Spinal cord (tissue), 10 donors: Measurements from ENCODE around the gene TBX4. TPM values are rescaled to one million over a fixed set of nuclear protein-coding genes. Genes with fewer than 3 reads are reported as not detected.
"Not testable (repeated sequence)": the region's sequence is repeated elsewhere in the genome, so short reads cannot be mapped to it uniquely, and the experiment has no call there.

Source experiments
- DNase-seq, 6 donors: peaks; one replicate each; pipeline versions ENCODE4 v3.0.0 to v3.0.0-alpha.2; 2013 to 2015; ENCODE audit warnings: low spot score in 6 of 6, low read depth in 4 of 6
- H3K27ac ChIP-seq: one replicate; pipeline ENCODE4 v1.5.1; 2013; ENCODE audit warnings: low read depth, low read length, control low read depth
- H3K27me3 ChIP-seq: one replicate; pipeline ENCODE4 v1.6.1; 2013; ENCODE audit warnings: low read length; ENCODE audit not compliant: control insufficient read depth, insufficient read depth
- H3K36me3 ChIP-seq: one replicate; pipeline ENCODE4 v1.6.1; 2013; ENCODE audit warnings: low read length; ENCODE audit not compliant: control insufficient read depth, insufficient read depth
- H3K4me1 ChIP-seq: one replicate; pipeline ENCODE4 v1.6.1; 2013; ENCODE audit warnings: low read length; ENCODE audit not compliant: control insufficient read depth, insufficient read depth
- H3K4me3 ChIP-seq: one replicate; pipeline ENCODE4 v1.5.1; 2013; ENCODE audit warnings: low read depth, low read length, control low read depth
- H3K9me3 ChIP-seq: one replicate; pipeline ENCODE4 v1.6.1; 2013; ENCODE audit warnings: low read length; ENCODE audit not compliant: control insufficient read depth, insufficient read depth
- whole genome bisulfite sequencing: methylation state at CpG from one replicate; pipeline ENCODE4 v1.1.5; 2013; ENCODE audit warnings: missing lambda C conversion rate; ENCODE audit not compliant: insufficient coverage; 5-methylcytosine and 5-hydroxymethylcytosine counted together
- polyA plus RNA-seq, 2 donors: library from polyadenylated mRNA; unstranded; fragments of 120-200 nt; gene quantifications; one replicate each; pipeline ENCODE4 v1.2.1, GENCODE V29; 2013; ENCODE audit not compliant: insufficient read length in 2 of 2
- total RNA-seq, 2 donors: library from RNA; depleted of rRNA in 1 of 2; stranded (reverse); fragments of 120-200 nt in 1 of 2; fragments of >200 nt in 1 of 2; gene quantifications; one replicate each; pipeline versions ENCODE4 v1.2.3 to v1.2.4, GENCODE V29; 2013 to 2014
- donor health status: healthy.

TBX4 gene
- total and polyA plus RNA-seq, 4 donors, result not detected

DNA sequence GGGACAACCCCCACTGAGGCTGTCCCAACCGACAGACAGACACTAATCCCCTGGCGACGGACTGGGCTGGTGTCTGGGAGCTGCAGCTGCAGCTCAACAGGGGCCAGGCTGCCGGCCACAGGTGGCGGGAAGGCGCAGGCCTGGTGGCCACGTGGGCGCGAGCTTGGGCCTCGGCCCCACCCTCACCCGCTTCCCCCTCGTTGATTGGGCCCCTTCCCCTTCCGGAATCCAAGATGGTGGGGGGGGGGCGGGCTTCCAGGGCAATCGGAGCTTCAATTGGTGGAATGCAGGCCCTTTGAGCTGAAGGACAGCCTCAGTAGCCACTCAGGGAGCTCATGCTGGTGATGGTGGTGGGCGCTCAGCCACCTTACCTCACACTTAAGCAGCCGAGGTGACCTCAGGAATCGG is 8.7 kb upstream of the TBX4 start:
- Histone ChIP-seq H3K27me3 (peaks cover 13% of the 10 kb centered on the region), H3K36me3 (no peaks in the 10 kb centered on the region), H3K27ac (no peak overlapping the region), H3K4me3 (no peak overlapping the region), H3K4me1 (no peaks in the 10 kb centered on the region), H3K9me3 (no peaks in the 10 kb centered on the region)
- 70% methylated on average over 9 of the region's 18 CpGs for WGBS
- no peak for DNase-seq

DNA sequence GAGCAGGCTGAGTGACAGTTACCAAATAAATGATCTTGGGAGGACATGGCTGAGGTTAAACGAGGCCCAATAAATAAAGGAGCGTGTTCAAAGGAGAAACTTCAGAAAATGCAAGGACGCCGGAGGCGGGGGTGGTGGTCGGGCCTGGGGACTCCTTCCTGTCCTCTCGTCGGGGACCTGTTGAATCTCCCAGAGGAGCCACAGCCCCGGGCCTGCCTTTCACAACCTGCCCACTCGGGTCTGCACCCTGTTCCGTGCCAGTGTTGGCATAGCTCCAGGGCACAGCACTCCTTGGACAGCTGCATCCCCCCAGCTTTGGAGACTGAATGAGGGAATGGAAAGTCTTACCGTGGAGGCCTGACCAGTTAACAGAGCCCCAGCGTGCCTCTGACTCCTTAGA is 8.1 kb upstream of the TBX4 start:
- 78% methylated on average over 13 of the region's 13 CpGs for WGBS
- peaks cover 16% of the 10 kb centered on the region for H3K27me3 ChIP-seq
- no peaks in the 10 kb centered on the region for H3K9me3 ChIP-seq
- DNase-seq, result no peak
- no peaks in the 10 kb centered on the region for H3K36me3 ChIP-seq
- H3K4me3 ChIP-seq, result no peak overlapping the region
- no peak overlapping the region for H3K27ac ChIP-seq
- H3K4me1 ChIP-seq, result no peaks in the 10 kb centered on the region

DNA sequence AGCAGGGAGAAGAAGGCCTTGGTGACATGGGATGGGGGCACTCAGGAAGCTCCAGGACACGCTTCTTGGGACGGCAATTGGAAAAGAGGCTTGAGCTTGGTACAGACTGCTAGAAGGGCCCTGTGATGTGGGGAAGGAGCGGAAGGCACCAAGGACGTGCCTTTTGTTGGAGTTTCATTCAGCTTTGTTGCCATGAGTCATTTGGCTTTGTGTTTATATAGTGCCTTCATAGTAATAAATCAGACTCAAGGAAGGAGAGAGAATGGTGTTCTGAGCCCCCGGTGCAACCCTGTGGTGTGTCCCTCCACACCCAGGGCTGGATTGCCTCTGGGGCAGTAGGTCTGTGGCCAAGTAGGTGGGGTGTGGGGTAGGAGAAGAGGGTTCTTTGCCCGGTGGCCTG is 7.4 kb upstream of the TBX4 start:
- WGBS, result 36% methylated on average over 5 of the region's 6 CpGs
- Histone ChIP-seq H3K4me3 (no peak overlapping the region), H3K4me1 (no peaks in the 10 kb centered on the region), H3K9me3 (no peaks in the 10 kb centered on the region), H3K27me3 (peaks cover 18% of the 10 kb centered on the region), H3K27ac (no peak overlapping the region), H3K36me3 (no peaks in the 10 kb centered on the region)
- no peak for DNase-seq

DNA sequence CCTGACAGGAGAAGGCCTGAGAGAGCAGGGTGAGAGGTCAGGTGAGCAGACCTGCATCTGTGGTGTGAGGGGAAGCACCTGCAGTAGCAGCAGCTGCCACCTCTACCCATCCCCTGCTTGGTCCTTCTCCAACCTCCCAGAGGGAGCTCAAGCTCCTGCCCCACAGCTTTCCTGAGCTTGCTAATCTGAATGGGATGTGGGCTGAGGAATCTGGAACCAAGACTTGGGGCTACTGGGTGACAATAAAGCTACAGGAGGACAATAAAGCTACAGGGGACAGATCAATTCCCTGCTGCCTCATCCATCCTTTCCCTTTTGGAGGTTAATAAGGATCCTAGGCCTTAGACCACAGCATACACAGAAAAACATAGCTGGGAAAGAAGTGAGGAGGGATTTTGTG is 4.9 kb upstream of the TBX4 start:
- Histone ChIP-seq H3K9me3 (no peaks in the 10 kb centered on the region), H3K27ac (no peak overlapping the region), H3K27me3 (peaks cover 43% of the 10 kb centered on the region)

DNA sequence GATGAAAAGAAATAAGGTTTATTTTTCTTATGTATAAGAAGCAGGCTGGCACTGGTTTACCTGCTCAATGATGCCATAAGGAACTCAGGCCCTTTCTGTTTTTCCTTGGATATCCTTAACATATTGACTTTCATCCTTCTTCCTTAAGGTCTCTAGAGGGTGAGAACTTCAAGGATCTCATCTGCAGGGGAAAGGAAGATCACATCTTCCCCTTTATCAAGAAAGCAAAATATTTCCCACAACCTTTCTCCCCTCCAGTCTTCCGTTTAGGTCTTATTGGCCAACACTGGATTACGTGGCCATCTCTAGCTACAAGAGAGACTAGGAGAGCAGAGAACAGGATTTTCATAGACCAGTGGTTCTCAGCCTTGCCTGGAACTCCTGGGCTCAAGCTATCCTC is 4.2 kb upstream of the TBX4 start:
- no peaks in the 10 kb centered on the region for H3K9me3 ChIP-seq
- peaks cover 15% of the 10 kb centered on the region for H3K4me1 ChIP-seq
- WGBS, result 95% methylated on average over 2 of the region's 2 CpGs
- H3K27me3 ChIP-seq, result peaks cover 50% of the 10 kb centered on the region
- H3K4me3 ChIP-seq, result no peak overlapping the region
- DNase-seq, result no peak
- no peaks in the 10 kb centered on the region for H3K36me3 ChIP-seq
- no peak overlapping the region for H3K27ac ChIP-seq

More for the DNA sequence above, 4.9 kb upstream of the TBX4 start:
- DNase-seq, result no peak
- H3K4me1 ChIP-seq, result peaks cover 10% of the 10 kb centered on the region
- no peak overlapping the region for H3K4me3 ChIP-seq
- H3K36me3 ChIP-seq, result no peaks in the 10 kb centered on the region

DNA sequence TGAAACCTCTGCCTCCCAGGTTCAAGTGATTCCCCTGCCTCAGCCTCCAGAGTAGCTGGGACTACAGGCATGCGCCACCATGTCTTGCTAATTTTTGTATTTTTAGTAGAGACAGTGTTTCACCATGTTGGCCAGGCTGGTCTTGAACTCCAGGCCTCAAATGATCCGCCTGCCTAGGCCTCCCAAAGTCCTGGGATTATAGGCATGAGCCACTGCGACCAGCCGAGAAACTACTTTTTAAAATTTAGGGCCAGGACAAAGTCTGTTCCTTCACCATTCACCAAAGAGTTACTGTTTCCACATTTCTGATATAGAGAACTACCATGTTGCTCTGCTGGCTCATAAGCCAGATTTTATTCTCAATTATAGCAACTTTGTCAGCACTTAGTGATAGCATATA is 3.1 kb upstream of the TBX4 start:
- peaks cover 60% of the 10 kb centered on the region for H3K27me3 ChIP-seq
- H3K36me3 ChIP-seq, H3K27ac ChIP-seq, H3K9me3 ChIP-seq, H3K4me3 ChIP-seq, DNase-seq: not testable (repeated sequence)
- H3K4me1 ChIP-seq, result peaks cover 16% of the 10 kb centered on the region
- WGBS, result 88% methylated on average over 4 of the region's 4 CpGs

DNA sequence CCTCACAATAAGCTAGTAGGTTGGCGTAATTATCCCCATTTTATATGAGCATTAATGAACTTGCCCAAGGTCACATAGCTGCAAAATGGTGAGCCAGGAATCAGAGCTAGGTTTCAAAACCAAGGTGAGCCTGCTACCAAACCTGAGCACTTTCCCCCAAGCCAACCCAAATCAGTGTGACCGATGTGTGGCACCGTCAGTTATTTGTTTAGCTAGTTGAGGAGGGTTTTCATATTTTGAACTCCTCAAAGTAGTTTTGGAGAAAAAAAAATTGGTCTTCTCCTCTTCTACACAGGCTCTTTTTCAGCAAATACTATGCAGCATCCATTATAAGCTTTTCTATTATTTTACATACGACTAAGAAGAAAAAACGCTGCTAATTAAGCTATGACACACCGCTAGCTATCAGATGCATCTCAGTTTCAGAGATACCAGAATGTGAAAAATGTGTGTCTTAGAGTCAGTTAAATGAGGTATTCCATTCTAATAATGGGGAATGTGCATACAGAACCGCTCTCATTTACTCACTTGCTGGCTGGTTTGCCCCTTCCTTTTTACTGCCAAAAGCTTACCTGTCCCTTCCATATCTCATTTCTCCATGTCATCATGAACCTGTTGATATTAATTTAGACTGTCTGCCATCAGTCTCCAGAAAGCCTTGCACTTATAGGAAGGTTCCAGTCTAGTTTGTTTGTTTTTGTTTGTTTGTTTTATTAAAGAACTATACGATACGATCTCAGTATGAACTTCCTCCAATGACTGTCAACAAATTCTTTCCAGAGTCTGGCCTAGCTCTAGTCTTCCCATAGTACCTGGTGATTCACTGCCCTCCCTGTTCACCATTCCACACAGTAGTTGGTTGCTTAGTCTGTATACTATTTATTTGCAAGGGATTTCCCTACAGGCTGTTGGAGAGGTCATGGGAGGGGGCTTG is 2.2 kb upstream of the TBX4 start:
- DNase-seq, result no peak
- peaks cover 69% of the 10 kb centered on the region for H3K27me3 ChIP-seq

DNA sequence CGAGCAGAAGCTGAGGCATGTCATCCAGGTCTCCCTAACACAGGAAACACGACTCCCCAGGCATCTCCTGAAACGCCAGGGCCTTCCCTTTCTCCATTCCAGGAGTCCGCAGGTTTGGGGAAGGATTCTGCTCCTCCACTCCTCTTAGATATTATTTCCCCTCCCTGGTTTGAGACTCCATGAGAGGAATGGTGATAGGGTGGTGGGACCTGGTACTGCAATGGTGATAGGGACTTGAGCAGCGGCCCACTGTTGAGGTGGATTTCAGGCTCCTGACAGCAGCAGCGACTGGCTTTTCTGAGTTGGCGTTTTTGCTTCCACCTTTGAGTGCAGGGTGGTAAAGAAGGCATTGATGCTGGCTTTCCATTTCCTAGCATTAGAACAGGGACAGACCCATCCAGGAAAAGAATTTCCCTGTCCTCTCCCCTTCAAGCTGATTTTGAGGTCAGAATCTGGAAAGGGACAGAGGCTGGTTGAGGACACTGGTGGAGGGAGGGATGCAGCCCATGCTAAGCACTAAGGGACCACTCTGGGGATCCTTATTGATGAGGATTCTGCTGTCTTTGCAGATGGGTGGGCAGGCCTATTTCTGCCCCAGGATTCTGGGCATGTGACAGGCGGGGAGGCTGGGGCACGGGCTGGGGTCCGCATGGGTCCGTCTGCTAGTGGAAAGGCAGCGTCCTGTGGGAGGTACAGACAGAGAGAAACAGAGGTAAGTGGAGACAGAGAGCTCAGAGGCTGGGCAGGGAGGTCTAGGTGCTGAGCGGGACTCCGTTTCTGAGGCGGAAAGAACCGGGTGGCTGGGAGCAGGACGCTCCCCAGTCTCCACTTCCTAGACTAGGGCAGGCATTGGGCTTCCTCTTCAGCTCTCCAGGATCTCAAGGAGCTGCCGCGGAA is 1.3 kb upstream of the TBX4 start:
- H3K4me1 ChIP-seq, result peaks cover 28% of the 10 kb centered on the region
- peaks cover 78% of the 10 kb centered on the region for H3K27me3 ChIP-seq
- H3K27ac ChIP-seq, result no peak overlapping the region
- WGBS, result 55% methylated on average over 15 of the region's 19 CpGs
- no peak for DNase-seq
- no peak overlapping the region for H3K4me3 ChIP-seq
- no peaks in the 10 kb centered on the region for H3K9me3 ChIP-seq
- H3K36me3 ChIP-seq, result no peaks in the 10 kb centered on the region

More for the DNA sequence above, 2.2 kb upstream of the TBX4 start:
- H3K4me1 ChIP-seq, result peaks cover 25% of the 10 kb centered on the region
- H3K4me3 ChIP-seq, result no peak overlapping the region
- H3K36me3 ChIP-seq, result no peaks in the 10 kb centered on the region
- WGBS, result no CpG with 5 or more reads among the region's 9 CpGs
- no peaks in the 10 kb centered on the region for H3K9me3 ChIP-seq
- H3K27ac ChIP-seq, result no peak overlapping the region

DNA sequence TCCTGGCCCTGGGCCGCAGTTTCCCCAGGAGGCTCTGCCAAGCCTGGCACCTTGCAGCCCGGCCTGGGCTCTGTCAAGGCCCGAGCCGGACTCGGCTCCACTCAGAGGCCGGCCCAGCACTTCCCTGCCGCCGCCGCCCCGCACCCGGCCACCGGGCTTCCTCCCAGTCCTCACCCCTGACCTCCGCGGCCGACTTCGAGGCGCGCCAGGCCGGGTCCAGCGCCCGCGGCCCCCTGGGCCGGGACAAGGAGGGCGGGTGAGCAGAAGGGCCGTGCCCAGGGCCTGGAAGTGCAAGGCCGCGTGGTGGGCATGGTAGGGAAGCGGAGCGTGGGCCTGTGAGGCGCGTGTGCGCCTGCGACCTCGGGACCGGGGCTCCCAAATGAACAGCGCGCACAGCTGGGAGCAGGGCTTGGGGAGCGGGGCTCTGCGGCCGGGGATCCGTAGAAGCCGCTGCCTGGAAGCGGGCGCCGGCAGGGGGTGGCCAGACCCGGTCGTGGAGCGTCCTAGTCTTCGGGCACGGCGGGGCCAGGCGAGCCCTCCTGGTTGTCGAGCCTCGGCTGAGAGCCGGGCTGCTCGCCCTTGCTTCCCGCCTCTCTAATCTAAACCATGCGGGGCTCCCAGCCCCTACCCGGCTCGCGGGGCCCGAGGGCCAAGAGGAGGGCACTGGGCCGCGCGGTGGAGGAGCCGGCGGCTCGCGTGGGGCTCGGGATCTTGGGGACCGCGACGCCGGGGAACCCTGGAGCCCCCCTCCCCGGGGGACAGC is 503 bp upstream of the TBX4 start:
- DNase-seq, result no peak
- Histone ChIP-seq H3K36me3 (no peaks in the 10 kb centered on the region), H3K4me3 (no peak overlapping the region), H3K27ac (no peak overlapping the region), H3K4me1 (peaks cover 30% of the 10 kb centered on the region), H3K27me3 (peaks cover 86% of the 10 kb centered on the region), H3K9me3 (no peaks in the 10 kb centered on the region)
- WGBS, result 1% methylated on average over 74 of the region's 75 CpGs
